ENCODE measurements around the gene ROR1. TPM values are rescaled to one million over a fixed set of nuclear protein-coding genes. Genes with fewer than 3 reads are reported as not detected.

ROR1 gene
- total and polyA plus RNA-seq, 3 donors from 2014 or later: 3.3 to 5.1 (median 4.6) TPM

DNA sequence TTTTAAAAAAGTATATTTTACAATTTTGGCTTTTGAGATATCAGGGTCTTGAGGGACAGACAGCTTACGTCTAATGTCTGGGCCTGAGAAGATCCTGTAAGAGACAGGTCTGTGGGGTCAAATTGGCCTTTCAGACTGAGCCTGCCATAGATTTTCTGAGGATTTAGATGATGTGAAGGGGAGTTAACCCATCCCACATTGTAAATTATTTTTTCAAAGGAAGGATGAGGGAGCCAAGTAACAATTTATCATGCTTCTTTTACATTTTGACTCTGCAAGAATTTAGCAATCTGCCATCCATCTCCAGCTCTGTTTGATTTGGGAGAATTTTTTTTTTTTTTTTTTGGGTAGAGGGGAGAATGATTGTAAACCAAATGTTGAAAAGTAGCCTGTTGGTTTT lies 160.9 kb downstream of the ROR1 start:
- no peak overlapping the region for H3K27ac ChIP-seq
- H3K9me3 ChIP-seq: no peaks in the 10 kb centered on the region
- intact Hi-C loops (cut with DNase I; ENCODE audit: low total_unique reads): no loop called here
- WGBS, 2 donors: 78 to 85% methylated on average over 1 of the region's 1 CpG
- DNase-seq: no peak
- TF ChIP-seq, protein P1, sequence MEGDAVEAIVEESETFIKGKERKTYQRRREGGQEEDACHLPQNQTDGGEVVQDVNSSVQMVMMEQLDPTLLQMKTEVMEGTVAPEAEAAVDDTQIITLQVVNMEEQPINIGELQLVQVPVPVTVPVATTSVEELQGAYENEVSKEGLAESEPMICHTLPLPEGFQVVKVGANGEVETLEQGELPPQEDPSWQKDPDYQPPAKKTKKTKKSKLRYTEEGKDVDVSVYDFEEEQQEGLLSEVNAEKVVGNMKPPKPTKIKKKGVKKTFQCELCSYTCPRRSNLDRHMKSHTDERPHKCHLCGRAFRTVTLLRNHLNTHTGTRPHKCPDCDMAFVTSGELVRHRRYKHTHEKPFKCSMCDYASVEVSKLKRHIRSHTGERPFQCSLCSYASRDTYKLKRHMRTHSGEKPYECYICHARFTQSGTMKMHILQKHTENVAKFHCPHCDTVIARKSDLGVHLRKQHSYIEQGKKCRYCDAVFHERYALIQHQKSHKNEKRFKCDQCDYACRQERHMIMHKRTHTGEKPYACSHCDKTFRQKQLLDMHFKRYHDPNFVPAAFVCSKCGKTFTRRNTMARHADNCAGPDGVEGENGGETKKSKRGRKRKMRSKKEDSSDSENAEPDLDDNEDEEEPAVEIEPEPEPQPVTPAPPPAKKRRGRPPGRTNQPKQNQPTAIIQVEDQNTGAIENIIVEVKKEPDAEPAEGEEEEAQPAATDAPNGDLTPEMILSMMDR (IDR thresholded peaks at IDR 0.05): no peak
- no peak for TF ChIP-seq POLR2A (IDR thresholded peaks at IDR 0.05)
- no peak overlapping the region for H3K4me3 ChIP-seq
- no peaks in the 10 kb centered on the region for H3K36me3 ChIP-seq (ENCODE audit: low read depth, missing control alignments)
- no peaks in the 10 kb centered on the region for H3K27me3 ChIP-seq
- H3K4me1 ChIP-seq: no peaks in the 10 kb centered on the region

DNA sequence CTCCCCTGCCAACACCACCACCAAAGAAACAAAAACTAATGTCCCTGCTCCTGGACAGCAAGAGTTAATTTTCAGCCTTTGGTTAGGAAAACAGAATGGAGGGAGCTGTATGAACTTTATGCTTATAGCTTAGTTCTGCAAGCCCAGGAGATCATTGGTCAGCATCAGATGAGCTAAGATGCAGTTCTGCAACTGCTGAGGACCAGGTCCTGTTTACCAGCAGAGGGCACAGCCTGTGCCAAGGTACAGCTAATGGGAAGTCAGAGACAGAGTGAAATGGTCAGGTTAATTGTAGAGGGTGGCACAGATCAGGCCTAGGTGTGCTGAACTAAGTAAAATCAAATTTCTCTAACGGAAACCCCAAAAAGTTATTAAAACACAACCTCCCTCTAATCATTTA lies 161.3 kb downstream of the ROR1 start:
- 71 to 81% methylated on average over 1 of the region's 1 CpG for WGBS, 2 donors
- Histone ChIP-seq H3K27me3 (no peaks in the 10 kb centered on the region), H3K4me3 (no peak overlapping the region), H3K36me3 (ENCODE audit: low read depth, missing control alignments) (no peaks in the 10 kb centered on the region), H3K4me1 (no peaks in the 10 kb centered on the region), H3K27ac (no peak overlapping the region), H3K9me3 (no peaks in the 10 kb centered on the region)
- intact Hi-C loops (cut with DNase I; ENCODE audit: low total_unique reads): no loop called here
- TF ChIP-seq, protein P1 (IDR thresholded peaks at IDR 0.05): no peak
- no peak for TF ChIP-seq POLR2A (IDR thresholded peaks at IDR 0.05)
- no peak for DNase-seq

DNA sequence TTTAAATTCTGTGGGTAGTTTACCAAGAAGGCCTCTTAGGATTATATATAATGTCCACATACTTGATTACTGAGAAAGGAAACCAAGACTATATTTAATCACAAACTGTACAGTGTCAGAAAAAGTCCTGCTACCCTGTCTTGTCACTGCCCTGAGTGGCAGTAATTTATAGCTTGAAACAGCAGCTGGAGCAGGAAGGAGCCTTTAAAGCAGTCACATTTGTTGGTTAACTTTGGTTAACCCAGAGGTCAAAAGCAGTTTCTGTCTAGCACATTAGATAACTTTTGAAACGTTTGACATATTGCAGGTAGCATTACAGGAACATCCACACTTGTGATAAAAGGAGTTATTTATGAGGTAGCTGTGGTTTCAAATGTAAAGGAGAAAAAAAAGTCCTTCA lies 161.7 kb downstream of the ROR1 start:
- no peak overlapping the region for H3K4me3 ChIP-seq
- H3K4me1 ChIP-seq: no peaks in the 10 kb centered on the region
- TF ChIP-seq, protein P1 (IDR thresholded peaks at IDR 0.05): no peak
- TF ChIP-seq POLR2A (IDR thresholded peaks at IDR 0.05): no peak
- no peaks in the 10 kb centered on the region for H3K9me3 ChIP-seq
- no peak overlapping the region for H3K27ac ChIP-seq
- WGBS, 2 donors: 31 to 44% methylated on average over 1 of the region's 1 CpG
- DNase-seq: no peak
- H3K27me3 ChIP-seq: no peaks in the 10 kb centered on the region
- H3K36me3 ChIP-seq (ENCODE audit: low read depth, missing control alignments): no peaks in the 10 kb centered on the region
- intact Hi-C loops (cut with DNase I; ENCODE audit: low total_unique reads): no loop called here

DNA sequence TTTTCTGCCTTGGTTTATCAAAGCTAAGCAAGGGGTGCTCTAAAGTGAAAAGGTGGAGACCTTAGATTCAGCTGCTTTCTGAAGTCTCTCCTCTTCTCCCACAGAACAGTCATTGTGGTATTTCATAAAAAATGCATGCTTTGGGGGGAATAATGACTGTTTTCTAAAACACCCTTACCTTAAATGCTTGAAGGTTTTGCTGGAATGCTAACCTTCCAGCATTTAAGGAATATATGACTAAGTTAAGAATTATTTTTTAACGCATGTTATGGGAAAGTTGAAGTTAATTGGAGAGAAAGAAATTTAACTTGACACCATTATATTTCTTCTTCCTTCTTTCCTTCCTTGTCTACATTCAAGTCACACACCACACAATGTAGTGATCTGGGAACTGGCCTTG lies 162.5 kb downstream of the ROR1 start:
- WGBS, 2 donors: 92 to 97% methylated on average over 1 of the region's 1 CpG
- no peak for TF ChIP-seq POLR2A (IDR thresholded peaks at IDR 0.05)
- TF ChIP-seq, protein P1 (IDR thresholded peaks at IDR 0.05): no peak
- Histone ChIP-seq H3K4me1 (no peaks in the 10 kb centered on the region), H3K9me3 (no peaks in the 10 kb centered on the region), H3K27ac (no peak overlapping the region), H3K4me3 (no peak overlapping the region), H3K36me3 (ENCODE audit: low read depth, missing control alignments) (no peaks in the 10 kb centered on the region), H3K27me3 (no peaks in the 10 kb centered on the region)
- intact Hi-C loops (cut with DNase I; ENCODE audit: low total_unique reads): no loop called here
- no peak for DNase-seq

DNA sequence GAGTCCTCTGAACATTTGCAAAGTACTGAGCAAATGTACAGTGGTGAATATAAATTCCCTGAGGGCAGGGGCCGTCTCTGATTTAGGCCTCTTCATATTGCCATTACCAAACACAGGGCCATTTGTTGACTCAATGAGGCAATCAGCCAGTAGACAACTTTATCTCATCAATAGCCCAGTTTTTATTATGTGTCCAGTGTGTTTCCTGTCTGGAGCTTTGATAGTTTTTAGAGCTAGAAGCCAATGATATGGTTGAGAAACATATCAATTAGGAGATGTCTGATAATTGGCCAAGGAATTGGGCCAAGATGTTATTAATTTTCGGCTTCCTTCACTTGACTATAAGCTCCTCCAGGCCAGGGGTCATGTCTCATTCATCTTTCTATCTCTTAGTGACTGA lies 163.0 kb downstream of the ROR1 start:
- Histone ChIP-seq H3K27ac (no peak overlapping the region), H3K4me1 (no peaks in the 10 kb centered on the region), H3K27me3 (no peaks in the 10 kb centered on the region), H3K9me3 (no peaks in the 10 kb centered on the region), H3K4me3 (no peak overlapping the region), H3K36me3 (ENCODE audit: low read depth, missing control alignments) (no peaks in the 10 kb centered on the region)
- no peak for DNase-seq
- WGBS, 2 donors: 74 to 82% methylated on average over 2 of the region's 2 CpGs
- no peak for TF ChIP-seq POLR2A (IDR thresholded peaks at IDR 0.05)
- TF ChIP-seq, protein P1 (IDR thresholded peaks at IDR 0.05): no peak
- intact Hi-C loops (cut with DNase I; ENCODE audit: low total_unique reads): no loop called here

Data from testis (tissue), 3 donors.